MM.1S (cell line): Measurements from ENCODE around the gene DNASE1L2.

Source experiments
- CTCF ChIP-seq: fragments of 300-600 bp; sonication (generic); IDR thresholded peaks from 2 replicates; pipeline ENCODE4 v1.5.1; 2016; ENCODE audit warnings: antibody characterized with exemption, low read length, mixed read lengths
- EZH2 ChIP-seq: fragments of 300-600 bp; sonication (generic); optimal IDR thresholded peaks from 2 replicates; pipeline ENCODE3; 2017; ENCODE audit warnings: low read depth, mild to moderate bottlenecking, antibody characterized with exemption, low read length, mixed read lengths

- TF ChIP-seq EZH2 (no peak), CTCF (no peak)
These were observed 22.2 kb upstream of the DNASE1L2 start for GRCh38 chr16:2213817-2214718.
